Hepatocyte (in vitro differentiated cells): Measurements from ENCODE around the gene TSPEAR.

Source experiments
- CTCF ChIP-seq: fragments of 200-600 bp; sonication (generic); IDR thresholded peaks from 2 replicates; pipeline ENCODE4 v1.5.1; 2016; ENCODE audit warnings: antibody characterized with exemption, mild to moderate bottlenecking; ENCODE audit not compliant: poor library complexity
- EZH2 ChIP-seq: fragments of 200-600 bp; sonication (generic); IDR thresholded peaks from 2 replicates; pipeline ENCODE4 v1.6.1; 2016; ENCODE audit warnings: antibody characterized with exemption, mild to moderate bottlenecking, borderline replicate concordance
- EZH2phosphoT487 ChIP-seq: fragments of 200-600 bp; sonication (generic); IDR thresholded peaks from one replicate; pipeline ENCODE4 v1.6.1; 2018; ENCODE audit warnings: antibody characterized with exemption, mild to moderate bottlenecking, low read depth, moderate library complexity; ENCODE audit not compliant: unreplicated experiment, severe bottlenecking

DNA sequence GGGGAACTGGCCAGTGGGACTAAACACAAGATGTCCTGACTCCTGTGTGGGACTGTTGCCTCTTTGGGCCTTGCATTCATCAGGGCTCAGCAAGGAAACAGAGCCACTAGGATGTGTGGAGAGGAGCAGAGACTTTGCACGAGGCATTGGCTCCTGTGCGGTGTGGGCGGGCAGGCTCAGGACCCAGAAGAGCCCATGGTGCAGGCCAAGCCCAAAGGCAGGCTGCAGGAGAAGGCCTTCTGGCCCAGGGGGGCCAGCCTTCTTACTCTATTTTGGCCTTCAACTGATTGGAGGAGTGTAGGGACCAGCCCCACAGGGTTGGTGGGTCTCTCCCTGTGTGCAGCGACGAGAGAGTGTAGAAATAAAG is 232.6 kb downstream of the TSPEAR start:
- no peak for TF ChIP-seq EZH2
- no peak for TF ChIP-seq CTCF
- no peak for TF ChIP-seq EZH2phosphoT487
